K562 (cell line): ENCODE measurements around the gene DYNC2I2. TPM values are rescaled to one million over a fixed set of nuclear protein-coding genes. Genes with fewer than 3 reads are reported as not detected.
A peak's percentile ranks its signal among the peaks of the same experiment; 100 is the strongest.

Experiments used
- BRD9 ChIP-seq: fragments of 450-650 bp; IDR thresholded peaks from 2 replicates; pipeline ENCODE4 v1.6.1; 2018; ENCODE audit warnings: low read depth; ENCODE audit not compliant: partially characterized antibody
- FOXJ3 ChIP-seq: sonication (generic); formaldehyde crosslinking; IDR thresholded peaks from 2 replicates; pipeline ENCODE4 v1.4.0; 2020; ENCODE audit warnings: mild to moderate bottlenecking, missing genetic modification reagents
- KAT8 ChIP-seq: fragments of 450-650 bp; IDR thresholded peaks from 2 replicates; pipeline ENCODE4 v1.6.1; 2016; ENCODE audit warnings: low read depth, mild to moderate bottlenecking
- NR2F6 ChIP-seq: fragments of 450-650 bp; formaldehyde crosslinking; IDR thresholded peaks from 2 replicates; pipeline ENCODE4 v1.4.0; 2020; ENCODE audit warnings: mild to moderate bottlenecking
- SNRNP70 ChIP-seq: fragments of 200-400 bp; formaldehyde crosslinking; optimal IDR thresholded peaks from 2 replicates; pipeline ENCODE3; 2017; ENCODE audit warnings: low read depth, low read length
- ZC3H11A ChIP-seq: IDR thresholded peaks from 2 replicates; pipeline ENCODE4 v1.6.1; 2012; ENCODE audit warnings: low read depth, low read length, improper control_type of control experiment
- ZNF23 ChIP-seq: fragments of 250-450 bp; sonication (Bioruptor Pico); IDR thresholded peaks from 2 replicates; pipeline ENCODE4 v1.4.0; 2020; ENCODE audit warnings: mild to moderate bottlenecking
- ZNF263 ChIP-seq: sonication (generic); formaldehyde crosslinking; IDR thresholded peaks from 2 replicates; pipeline ENCODE4 v1.8.0; 2022; ENCODE audit warnings: mild to moderate bottlenecking, missing genetic modification reagents, borderline replicate concordance
- ZNF282 ChIP-seq: sonication (generic); formaldehyde crosslinking; IDR thresholded peaks from 2 replicates; pipeline ENCODE4 v1.8.1; 2023; ENCODE audit warnings: missing genetic modification reagents
- polyA plus RNA-seq, 8 experiments: library from polyadenylated mRNA; depleted of rRNA in 4 of 8; stranded (reverse) in 5 of 8; unstranded in 3 of 8; fragments of >200 nt; fragmentation: Nextera tagmentation in 2 of 8; fragmentation: Illumina TruSeq in 1 of 8; extraction: Ambion mirVana in 2 of 8; extraction: Trizol in 1 of 8; gene quantifications; 2 replicates each; pipeline versions ENCODE4 v1.2.1 to v1.2.3, GENCODE V29; 2011 to 2014; ENCODE audit warnings: inconsistent platforms in 1 of 8, missing spikeins in 1 of 8
- total RNA-seq, 7 experiments: library from RNA; depleted of rRNA in 6 of 7; stranded (reverse); fragments of >200 nt in 6 of 7; fragmentation: Illumina TruSeq in 2 of 7; extraction: Trizol in 2 of 7; gene quantifications; 2 replicates each; pipeline versions ENCODE4 v1.2.1 to v1.2.3, GENCODE V29; 2011 to 2021; ENCODE audit warnings: low replicate concordance in 1 of 7
- TF ChIP-seq, protein P1 (sequence below): fragments of 250-450 bp; sonication (Bioruptor Pico); IDR thresholded peaks from 2 replicates; pipeline ENCODE4 v1.4.0; 2020; ENCODE audit warnings: mild to moderate bottlenecking, moderate library complexity, borderline replicate concordance
- TF ChIP-seq, protein P2 (sequence below): fragments of 200-600 bp; sonication (generic); IDR thresholded peaks from one replicate; pipeline ENCODE4 v1.6.1; 2012; ENCODE audit warnings: mild to moderate bottlenecking, low read depth, low read length, inconsistent platforms
- TF ChIP-seq, protein P3 (sequence below): fragments of 450-650 bp; IDR thresholded peaks from 2 replicates; pipeline ENCODE4 v1.6.1; 2016; ENCODE audit warnings: low read depth, mild to moderate bottlenecking, moderate library complexity

The DYNC2I2 gene
- total and polyA plus RNA-seq, 9 of the 15 experiments (the other 6 are each of a cell fraction or from before 2014, with no cell fraction given): 1.5 to 249 (median 70.0) TPM

DNA sequence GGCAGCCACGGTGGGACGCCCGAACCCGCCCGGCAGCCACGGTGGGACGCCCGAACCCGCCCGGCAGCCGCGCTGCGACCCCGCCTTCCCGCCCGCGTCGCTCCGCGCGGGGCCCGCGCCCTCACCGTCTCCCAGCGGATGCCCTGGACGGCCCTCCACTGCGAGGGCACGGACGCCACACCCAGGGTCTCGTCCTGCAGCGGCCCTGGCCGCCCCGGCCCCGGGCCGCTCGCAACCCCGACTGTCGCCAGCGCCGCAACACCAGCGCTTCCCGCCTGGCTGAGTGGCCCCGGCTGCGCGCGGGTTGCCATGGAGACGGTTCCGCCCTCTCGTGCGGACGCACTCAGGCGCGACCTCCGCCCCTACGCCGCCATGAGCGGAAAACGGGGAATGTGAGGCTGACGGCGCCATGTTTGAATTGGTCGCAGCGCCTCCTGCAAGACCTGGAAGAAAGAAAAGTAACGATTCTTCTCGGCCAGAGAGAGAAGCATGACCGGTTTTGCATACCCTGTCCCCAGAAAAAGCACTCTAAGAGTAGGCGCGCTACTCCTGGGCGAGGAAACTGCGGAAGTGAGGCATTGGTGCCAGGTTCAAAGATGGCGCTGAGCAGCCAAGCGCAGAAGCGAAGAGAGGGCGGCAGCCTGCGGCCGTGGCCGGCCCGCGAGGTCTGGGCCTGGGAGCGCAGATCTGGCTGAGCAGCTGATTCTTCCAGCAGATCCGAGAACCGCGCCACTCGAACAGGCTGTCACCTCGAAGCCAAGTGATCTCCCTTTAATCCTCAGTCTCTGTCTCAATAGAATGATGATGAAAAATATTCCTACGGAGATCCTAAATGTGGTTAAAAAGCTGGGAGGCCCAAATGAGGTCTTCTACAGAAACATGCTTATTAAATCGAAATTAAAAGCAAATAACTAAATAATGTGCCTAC, at the start of gene DYNC2I2 (continued):
- TF ChIP-seq NR2F6 (CRISPR knock-in tag): peak; percentile 54; the same call in 1 of the 2 replicates
- TF ChIP-seq, protein P1, sequence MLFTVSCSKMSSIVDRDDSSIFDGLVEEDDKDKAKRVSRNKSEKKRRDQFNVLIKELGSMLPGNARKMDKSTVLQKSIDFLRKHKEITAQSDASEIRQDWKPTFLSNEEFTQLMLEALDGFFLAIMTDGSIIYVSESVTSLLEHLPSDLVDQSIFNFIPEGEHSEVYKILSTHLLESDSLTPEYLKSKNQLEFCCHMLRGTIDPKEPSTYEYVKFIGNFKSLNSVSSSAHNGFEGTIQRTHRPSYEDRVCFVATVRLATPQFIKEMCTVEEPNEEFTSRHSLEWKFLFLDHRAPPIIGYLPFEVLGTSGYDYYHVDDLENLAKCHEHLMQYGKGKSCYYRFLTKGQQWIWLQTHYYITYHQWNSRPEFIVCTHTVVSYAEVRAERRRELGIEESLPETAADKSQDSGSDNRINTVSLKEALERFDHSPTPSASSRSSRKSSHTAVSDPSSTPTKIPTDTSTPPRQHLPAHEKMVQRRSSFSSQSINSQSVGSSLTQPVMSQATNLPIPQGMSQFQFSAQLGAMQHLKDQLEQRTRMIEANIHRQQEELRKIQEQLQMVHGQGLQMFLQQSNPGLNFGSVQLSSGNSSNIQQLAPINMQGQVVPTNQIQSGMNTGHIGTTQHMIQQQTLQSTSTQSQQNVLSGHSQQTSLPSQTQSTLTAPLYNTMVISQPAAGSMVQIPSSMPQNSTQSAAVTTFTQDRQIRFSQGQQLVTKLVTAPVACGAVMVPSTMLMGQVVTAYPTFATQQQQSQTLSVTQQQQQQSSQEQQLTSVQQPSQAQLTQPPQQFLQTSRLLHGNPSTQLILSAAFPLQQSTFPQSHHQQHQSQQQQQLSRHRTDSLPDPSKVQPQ (CRISPR knock-in tag): no peak
- no peak for TF ChIP-seq SNRNP70
- no peak; the same call in 1 of the 2 replicates for TF ChIP-seq ZC3H11A
- TF ChIP-seq, protein P2, sequence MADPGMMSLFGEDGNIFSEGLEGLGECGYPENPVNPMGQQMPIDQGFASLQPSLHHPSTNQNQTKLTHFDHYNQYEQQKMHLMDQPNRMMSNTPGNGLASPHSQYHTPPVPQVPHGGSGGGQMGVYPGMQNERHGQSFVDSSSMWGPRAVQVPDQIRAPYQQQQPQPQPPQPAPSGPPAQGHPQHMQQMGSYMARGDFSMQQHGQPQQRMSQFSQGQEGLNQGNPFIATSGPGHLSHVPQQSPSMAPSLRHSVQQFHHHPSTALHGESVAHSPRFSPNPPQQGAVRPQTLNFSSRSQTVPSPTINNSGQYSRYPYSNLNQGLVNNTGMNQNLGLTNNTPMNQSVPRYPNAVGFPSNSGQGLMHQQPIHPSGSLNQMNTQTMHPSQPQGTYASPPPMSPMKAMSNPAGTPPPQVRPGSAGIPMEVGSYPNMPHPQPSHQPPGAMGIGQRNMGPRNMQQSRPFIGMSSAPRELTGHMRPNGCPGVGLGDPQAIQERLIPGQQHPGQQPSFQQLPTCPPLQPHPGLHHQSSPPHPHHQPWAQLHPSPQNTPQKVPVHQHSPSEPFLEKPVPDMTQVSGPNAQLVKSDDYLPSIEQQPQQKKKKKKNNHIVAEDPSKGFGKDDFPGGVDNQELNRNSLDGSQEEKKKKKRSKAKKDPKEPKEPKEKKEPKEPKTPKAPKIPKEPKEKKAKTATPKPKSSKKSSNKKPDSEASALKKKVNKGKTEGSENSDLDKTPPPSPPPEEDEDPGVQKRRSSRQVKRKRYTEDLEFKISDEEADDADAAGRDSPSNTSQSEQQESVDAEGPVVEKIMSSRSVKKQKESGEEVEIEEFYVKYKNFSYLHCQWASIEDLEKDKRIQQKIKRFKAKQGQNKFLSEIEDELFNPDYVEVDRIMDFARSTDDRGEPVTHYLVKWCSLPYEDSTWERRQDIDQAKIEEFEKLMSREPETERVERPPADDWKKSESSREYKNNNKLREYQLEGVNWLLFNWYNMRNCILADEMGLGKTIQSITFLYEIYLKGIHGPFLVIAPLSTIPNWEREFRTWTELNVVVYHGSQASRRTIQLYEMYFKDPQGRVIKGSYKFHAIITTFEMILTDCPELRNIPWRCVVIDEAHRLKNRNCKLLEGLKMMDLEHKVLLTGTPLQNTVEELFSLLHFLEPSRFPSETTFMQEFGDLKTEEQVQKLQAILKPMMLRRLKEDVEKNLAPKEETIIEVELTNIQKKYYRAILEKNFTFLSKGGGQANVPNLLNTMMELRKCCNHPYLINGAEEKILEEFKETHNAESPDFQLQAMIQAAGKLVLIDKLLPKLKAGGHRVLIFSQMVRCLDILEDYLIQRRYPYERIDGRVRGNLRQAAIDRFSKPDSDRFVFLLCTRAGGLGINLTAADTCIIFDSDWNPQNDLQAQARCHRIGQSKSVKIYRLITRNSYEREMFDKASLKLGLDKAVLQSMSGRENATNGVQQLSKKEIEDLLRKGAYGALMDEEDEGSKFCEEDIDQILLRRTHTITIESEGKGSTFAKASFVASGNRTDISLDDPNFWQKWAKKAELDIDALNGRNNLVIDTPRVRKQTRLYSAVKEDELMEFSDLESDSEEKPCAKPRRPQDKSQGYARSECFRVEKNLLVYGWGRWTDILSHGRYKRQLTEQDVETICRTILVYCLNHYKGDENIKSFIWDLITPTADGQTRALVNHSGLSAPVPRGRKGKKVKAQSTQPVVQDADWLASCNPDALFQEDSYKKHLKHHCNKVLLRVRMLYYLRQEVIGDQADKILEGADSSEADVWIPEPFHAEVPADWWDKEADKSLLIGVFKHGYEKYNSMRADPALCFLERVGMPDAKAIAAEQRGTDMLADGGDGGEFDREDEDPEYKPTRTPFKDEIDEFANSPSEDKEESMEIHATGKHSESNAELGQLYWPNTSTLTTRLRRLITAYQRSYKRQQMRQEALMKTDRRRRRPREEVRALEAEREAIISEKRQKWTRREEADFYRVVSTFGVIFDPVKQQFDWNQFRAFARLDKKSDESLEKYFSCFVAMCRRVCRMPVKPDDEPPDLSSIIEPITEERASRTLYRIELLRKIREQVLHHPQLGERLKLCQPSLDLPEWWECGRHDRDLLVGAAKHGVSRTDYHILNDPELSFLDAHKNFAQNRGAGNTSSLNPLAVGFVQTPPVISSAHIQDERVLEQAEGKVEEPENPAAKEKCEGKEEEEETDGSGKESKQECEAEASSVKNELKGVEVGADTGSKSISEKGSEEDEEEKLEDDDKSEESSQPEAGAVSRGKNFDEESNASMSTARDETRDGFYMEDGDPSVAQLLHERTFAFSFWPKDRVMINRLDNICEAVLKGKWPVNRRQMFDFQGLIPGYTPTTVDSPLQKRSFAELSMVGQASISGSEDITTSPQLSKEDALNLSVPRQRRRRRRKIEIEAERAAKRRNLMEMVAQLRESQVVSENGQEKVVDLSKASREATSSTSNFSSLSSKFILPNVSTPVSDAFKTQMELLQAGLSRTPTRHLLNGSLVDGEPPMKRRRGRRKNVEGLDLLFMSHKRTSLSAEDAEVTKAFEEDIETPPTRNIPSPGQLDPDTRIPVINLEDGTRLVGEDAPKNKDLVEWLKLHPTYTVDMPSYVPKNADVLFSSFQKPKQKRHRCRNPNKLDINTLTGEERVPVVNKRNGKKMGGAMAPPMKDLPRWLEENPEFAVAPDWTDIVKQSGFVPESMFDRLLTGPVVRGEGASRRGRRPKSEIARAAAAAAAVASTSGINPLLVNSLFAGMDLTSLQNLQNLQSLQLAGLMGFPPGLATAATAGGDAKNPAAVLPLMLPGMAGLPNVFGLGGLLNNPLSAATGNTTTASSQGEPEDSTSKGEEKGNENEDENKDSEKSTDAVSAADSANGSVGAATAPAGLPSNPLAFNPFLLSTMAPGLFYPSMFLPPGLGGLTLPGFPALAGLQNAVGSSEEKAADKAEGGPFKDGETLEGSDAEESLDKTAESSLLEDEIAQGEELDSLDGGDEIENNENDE: no peak
- TF ChIP-seq ZNF263 (CRISPR knock-in tag): no peak
- peak; percentile 99 for TF ChIP-seq BRD9
- 0 out of 2 replicates have a peak, but pooled peaks have one; percentile 60 for TF ChIP-seq ZNF282 (CRISPR knock-in tag)
- TF ChIP-seq FOXJ3 (CRISPR knock-in tag): no peak
- TF ChIP-seq, protein P3, sequence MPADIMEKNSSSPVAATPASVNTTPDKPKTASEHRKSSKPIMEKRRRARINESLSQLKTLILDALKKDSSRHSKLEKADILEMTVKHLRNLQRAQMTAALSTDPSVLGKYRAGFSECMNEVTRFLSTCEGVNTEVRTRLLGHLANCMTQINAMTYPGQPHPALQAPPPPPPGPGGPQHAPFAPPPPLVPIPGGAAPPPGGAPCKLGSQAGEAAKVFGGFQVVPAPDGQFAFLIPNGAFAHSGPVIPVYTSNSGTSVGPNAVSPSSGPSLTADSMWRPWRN: peak; percentile 52; the same call in 1 of the 2 replicates
- peak; percentile 74 for TF ChIP-seq ZNF23
- TF ChIP-seq KAT8: no peak
